Dermis blood vessel endothelial cell (primary cell): ENCODE results near the gene MYMK. TPM values are rescaled to one million over a fixed set of nuclear protein-coding genes. Genes with fewer than 3 reads are reported as not detected.

Experiments
- DNase-seq: peaks from one replicate; pipeline ENCODE4 v3.0.0; 2010
- total RNA-seq: library from RNA; depleted of rRNA; stranded (reverse); fragments of >200 nt; gene quantifications from 2 replicates; pipeline ENCODE4 v1.2.3, GENCODE V29; 2014

The MYMK gene
- total RNA-seq, 1 donor from 2014 or later, result not detected

DNA sequence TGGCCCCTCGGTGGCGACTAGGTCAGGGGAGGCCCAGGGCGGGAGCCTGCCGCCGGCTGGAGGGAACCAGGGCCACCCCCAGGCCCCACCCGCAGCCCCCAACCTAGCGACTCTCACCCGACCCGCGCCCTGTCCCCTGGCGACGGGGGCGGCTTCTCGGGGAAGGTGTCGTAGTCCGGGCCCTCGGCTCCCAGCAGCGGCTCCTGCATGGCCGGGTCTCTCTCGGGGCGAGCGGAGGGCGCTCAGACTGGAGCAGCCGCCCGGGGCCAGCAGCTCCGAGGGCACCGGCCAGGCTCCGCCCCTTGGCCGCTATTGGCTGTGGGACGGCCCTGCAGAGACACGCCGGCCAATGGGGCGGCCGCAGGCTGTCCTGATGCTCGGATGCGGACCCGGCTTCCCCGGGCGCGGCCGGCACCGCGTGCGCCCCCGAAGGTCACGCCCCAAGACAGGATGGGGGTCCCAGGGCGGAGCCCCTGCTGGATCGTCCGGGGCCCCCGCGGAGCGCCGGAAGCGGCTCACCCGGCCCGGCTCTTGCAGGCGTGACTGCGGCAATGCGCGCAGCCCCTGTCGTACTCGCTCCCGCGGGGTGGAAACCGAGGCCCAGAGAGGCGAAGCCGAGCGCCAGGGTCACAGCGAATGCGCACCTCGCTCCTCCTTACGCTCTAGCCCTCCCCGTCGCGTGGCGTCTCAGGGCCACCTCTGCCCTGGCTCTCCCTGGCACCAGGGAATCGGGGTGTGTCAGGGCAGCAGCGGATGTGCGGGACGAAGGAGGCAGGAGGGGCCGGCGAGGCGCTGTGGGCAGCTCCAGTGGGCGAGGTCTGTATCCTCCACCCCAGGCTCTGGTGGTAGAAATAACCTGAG lies 45.7 kb downstream of the MYMK start, which contains the start of gene SLC2A6:
Gene SLC2A6, minus strand, starts transcription at position 249 of the 861 bp plus-strand sequence. Its CDS starts 40 bp downstream, at position 209.
- DNase-seq, result peak; percentile 84

DNA sequence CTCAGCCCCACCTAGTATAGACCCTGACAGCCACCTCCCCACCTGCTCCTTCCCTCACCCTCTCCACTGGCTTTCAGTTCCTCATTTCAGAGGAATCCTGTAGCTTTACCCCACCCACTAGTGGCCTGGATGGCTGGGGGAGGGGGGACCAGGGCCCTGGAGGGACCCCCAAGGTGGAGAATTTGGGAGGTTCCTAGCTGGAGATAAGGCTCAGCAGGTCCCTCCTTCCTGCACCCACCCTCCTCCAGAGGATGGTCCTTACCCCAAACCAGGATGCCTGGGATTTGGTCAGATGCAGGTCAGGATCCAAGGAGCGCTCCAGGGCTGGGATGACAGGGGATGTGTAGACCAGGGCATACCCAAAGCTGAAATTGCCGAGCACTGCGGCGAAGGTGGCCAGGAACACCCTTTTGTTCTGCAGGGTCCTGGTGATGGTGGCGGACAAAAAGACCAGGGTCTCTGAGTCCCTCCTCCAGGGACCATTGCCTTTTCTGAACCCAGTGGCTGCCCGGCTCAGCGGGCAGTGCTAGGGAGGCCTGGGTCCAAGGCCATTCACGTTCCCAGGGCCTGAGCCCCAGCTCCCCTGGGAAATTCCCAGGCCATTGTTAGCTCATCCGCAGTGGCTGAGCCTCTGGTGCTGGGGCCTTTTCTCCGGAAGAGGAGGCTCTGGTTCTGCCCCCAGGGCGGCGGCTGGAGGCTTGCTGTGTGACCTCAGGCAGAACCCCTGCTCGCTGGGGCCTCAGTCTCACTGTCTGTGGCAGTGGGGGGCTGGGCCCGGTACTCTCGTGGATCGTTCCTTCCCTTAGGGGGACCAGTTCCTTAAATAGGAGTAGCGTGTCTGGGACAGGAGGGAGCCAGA lies 46.5 kb downstream of the MYMK start:
- peak; percentile 67 for DNase-seq

DNA sequence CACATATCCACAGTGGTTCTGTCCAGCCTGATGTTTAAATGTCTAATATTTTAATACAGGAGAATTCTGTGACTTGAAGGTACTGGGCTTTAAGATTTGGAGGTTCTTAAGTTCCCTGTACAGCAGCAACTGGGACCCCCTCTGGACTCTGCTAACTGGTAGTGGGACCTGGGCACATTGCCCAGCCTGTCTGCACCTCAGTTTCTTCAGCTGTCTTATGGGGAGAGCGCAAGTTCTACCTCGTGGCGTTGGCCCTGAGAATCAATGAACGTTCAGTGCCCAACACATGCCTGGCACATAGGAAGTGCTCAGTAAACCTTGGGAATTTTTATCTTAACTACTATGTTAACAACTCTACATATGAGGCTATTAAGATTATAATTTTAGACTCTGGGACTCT lies 47.3 kb downstream of the MYMK start:
- DNase-seq, result no peak

DNA sequence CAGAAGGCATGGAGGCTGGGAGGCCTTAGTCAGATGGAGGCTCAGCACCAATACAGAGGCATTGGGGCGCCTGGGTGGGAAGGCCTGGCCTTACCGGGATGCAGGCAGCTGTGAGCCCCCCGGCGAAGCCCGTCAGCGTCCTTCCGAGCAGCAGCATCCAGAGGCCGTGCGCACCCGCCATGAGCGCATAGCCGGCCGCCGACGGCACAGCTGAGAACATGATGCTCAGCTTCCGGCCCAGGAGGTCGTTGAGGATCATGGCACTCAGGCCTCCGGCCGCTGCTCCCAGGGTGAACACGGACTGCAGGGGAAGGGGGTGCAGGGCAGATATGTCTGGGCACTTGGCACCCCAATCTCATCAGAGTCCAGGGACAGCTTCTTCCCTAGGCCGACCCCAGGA lies 47.8 kb downstream of the MYMK start:
- DNase-seq, result no peak

DNA sequence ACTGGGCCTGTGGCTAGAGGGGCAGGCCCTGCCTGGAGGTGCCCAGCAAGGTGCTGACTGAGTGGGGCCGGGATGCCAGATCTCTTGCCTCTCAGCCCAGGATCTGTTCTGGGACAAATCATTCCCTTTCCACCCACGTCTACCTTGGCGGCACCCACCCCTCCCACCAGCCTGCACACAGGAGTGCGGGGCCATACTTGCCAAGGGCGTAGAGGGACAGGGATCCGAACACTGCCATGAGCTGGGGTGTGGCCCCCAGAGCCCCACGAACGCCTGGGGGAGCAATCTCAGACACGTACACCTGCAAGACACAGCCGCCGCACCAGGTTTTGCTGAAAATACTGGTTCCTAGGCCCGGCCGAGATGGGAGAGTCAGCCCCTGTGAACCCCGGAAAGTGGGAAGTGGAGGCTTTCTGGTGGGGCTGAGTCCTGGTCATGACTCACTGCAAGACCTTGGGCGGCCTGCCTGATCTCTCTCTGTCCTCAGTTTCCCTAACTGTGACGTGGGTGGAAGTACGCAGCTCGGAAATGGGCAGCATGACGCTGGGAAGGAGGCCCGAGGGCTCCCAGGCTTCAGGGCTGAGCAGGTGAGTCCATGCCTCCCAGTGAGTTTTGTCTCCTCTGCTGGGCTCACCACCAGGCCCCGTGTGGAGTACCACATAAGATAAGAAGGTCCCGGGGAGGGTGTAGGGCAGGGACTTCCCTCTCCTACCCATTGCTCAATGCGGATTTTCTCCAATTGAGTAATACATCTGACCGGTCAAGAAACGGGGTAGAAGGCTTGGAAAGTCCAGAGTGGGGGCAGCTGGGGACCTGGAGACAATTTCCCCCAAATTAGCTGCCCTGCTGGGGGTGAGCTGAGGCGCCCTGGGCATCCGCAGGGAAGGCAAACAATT lies 48.5 kb downstream of the MYMK start:
- no peak for DNase-seq

DNA sequence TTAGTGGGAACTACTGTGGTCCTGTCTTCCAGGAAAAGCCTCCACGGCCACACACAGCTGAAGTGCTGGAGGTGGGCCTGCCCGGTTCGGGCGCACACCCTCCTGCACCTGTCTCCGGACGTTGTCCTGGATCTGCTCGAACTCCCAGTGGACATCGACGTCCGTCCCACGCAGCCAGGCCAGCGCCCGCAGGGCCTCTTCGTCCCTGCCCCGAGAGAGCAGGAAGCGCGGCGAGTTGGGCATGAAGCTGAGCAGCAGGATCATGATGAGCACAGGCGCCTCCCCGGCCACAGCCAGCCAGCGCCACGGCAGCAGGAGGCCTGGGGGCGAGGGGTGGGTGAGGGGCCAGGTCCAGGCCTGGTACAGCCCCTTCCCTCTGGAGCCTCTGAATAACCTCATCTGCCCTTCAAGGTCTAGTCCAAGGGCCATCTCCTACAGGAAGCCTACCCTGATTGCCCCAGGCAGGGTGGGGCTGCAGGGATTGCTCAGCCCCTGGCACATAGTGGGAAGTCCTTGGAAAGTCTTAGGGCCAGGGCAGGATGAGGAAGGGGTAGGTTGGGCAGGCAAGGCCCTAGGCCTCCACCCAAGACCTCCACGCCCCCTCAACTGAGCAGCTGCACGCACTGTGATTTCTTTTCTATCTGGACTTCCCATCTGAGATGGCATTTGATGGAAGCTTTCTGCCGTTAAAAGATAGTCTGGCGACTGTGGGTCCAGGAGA lies 49.3 kb downstream of the MYMK start:
- no peak for DNase-seq

DNA sequence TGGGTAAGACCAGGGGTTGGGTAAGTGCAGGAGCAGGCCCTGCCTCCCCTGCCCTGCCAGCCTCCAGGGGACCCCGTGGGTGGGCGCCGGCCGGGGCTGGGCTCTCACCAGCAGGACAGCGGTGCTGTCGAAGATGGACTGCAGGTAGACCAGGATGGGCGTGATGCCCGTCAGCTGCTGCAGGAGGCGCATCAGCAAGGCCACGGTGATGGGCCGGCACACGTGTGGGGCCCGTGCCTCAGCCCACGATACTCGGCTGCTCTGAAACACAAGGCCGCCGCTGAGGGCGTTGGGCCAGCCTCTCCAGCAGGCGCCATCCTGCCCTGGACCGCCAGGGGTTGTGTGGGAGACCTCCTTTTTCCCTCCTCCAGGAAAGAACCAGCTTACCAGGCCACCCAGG lies 49.9 kb downstream of the MYMK start:
- no peak for DNase-seq

DNA sequence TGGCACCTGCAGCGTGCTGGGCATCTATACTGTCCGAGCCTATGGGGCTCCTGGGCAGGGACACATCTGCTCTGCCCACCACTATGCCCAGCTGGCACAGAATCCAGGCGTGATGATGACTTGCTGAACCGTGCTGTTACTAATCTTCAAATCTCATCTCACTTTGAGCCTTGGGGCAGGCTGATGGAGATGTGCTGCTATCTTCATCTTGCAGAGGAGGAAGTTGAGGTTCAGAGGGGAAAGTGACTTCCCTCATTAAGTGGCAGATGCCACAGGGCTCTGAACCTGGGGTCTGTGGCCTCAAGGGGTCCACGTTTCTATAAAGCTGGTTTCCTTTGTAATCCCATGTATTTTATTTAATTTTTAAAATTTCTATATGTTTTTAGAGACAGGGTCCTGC lies 50.5 kb downstream of the MYMK start:
- no peak for DNase-seq

DNA sequence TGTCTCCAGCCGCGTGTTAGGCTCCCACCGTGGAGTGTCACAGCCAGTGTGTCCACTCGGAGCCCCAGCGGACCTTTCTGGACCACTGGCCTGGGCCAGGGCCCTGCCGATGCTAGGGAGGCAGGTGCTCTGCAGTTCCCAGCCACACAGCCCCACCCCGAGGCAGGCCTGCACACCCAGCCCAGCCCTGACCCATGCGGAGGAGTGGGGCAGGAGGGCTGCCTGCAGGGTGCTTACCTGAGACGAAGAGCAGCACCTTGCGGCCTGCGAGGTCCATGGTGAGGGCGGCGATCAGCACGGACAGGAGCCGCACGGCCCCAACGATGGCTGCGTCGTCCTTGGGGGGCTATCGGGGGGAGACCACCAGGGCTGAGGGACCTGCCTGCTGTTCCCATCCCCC lies 51.0 kb downstream of the MYMK start:
- DNase-seq, result no peak

DNA sequence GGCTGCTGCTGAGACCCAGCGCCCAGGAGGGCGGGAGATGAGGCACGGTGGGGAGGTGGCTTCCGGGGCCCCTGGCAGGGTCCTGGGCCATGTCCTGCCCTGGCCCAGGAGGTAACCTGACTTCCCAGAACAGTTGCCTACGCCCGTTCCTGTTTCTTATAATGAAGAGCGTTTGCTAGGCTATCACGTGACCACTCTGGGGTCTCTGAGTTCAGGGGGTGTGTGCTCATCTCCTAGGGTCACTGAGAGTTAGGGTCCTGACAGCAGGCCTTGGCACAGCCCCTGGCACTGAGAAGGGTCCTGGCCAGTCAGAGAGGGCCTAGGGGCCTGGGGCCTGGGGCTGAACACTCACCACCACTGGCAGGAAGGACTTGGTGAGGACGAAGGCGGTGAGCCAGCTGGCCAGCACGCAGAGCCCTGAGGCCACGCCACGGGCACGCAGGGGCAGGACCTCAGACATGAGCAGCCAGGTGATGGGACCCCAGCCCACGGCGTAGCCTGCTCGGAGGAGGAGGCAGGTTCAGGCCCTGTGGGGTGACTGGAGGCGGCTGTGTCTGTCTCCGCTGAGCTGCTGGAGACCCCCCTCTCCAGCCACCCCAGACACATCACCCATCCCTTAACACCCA lies 51.9 kb downstream of the MYMK start:
- DNase-seq, result no peak

DNA sequence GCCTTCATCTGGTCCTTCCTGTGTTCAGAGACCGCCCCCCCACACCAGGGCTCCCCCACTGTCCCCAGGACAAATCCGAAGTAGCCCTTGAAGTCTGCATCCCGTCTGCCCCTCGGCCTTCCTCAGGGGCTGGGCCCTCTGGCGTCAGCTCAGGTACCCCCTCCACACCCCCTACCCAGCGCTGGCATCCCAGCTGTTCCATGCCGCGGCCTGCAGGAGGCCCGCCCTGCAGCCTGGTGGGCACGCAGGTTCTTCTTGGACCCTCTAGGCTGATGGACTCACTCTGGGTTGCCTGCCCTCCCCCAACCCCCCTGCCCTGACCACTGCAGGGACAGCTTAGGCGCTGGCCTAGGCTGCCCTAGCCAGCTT lies 52.5 kb downstream of the MYMK start:
- DNase-seq, result no peak

DNA sequence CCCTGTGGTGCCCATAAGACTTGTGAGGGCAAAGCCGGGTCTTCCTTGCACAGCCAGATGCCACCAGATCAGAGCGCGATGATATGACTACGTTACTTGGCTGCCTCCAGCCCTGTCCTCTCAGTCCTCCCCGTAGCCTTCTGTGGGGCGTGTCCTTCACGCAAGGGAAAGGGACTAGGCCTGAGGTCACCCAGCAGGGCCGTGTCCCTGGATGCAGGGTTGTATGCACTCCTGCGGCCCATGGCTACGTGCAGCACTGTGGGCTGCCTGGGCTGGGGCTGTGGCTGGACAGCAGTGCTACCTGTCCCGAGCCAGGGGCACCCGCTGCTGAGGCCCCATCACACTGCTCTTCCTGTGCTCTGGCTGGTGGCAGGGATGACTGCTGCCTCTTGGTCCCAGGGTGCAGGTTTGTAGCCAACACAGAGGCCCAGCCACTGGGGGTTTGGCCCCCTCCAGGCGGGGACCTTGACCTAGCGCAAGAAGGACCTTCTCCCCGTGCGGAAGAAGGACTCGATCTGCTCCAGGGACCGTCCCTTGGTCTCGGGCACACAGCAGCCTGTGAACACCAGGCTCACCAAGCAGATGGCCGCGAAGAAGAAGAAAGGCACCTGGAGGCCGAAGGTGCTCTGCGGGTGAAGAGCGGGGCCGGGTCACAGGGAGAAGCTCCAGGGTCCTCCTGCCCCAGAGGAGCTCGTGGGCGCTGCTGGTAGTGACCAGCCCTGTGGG lies 53.0 kb downstream of the MYMK start:
- no peak for DNase-seq

DNA sequence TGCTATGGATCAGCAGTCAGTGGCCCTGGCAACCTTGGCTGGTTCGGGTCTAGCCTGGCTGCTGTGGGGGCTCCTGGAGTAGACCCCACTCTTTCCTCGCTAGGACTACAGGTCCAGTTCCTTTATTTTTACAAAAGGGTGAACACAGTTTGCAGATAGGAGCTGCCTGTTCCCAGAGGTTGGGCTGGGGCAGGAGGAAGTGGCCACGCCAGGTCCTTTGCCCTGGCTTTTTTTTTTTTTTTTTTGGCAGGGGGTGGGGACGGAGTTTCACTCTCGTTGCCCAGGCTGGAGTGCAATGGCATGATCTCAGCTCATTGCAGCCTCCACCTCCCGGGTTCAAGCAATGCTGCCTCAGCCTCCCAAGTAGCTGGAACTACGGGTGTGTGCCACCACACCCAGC lies 53.8 kb downstream of the MYMK start:
- no peak for DNase-seq

DNA sequence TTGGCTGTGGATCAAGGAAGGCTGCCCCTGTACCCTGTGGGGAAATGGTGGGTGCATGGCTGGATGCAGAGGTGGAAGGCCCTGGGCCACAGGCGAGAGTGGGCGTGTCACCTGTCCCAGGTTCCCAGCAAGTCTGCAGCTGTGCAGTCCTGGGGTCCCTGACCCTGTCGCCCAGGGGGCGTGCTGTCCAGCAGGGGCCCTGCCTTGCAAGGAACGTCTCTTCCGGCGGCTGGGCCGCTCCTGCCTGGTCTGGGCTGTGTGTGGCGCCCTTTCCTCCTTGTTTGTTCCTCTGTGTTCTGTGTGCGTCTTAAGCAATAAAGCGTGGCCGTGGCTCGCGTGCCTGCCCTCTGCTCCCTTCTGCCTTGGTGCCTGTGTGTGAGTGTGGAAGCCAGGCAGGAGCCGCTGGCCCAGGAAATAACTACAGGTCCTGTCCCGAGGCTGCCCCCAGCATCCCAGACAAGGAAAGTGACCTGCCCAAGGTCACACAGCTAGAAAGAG lies 54.3 kb downstream of the MYMK start:
- DNase-seq, result no peak

DNA sequence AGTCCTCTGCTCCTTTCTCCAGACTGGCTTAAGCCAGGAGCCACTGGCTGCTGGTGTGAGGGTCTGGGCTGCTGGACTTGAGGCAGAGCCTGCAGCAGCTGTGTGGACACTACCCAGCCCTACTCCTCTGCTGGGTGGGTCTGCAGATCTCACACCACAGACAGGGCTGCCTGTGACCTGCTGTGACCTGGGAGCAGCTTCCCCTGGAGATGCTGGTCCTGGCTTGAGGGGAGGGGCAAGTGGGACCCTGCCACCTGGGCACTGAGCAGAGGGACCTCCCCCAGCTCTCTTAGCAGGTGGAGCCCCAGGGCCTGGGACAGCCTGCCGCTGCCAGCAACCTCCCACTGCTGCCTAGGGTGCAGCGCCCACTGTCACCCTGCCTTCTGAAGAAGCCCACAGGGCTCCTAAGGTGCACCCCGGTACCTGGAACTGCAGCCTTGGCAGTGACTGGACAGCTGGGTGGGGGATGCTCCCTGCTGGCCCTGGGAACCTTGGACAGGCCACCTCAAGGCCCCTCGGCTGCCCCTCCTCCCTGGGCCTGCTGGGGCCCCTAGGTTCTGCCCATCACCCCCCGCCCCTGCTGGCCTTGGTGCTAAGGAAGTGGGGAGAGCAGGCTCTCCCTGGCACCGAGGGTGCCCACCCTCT lies 55.9 kb downstream of the MYMK start:
- no peak for DNase-seq

DNA sequence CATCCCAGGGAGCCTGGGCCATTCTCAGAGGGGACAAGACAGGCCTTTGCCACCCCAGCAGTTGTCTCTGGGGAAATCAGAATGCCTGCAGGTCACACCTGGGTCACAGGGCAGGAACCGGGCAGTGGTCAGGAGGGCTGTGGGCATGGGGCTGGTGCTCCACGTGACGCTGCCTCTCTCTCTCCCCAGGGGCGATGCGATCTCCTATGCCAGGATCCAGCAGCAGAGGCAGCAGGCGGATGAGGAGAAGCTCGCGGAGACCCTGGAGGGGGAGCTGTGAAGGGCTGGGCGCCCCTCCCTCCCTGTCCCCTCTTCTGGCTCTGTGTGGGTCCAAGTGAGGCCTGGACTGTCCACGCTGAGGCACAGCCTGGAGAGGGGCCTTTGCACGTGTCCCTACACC lies 56.4 kb downstream of the MYMK start:
- no peak for DNase-seq

DNA sequence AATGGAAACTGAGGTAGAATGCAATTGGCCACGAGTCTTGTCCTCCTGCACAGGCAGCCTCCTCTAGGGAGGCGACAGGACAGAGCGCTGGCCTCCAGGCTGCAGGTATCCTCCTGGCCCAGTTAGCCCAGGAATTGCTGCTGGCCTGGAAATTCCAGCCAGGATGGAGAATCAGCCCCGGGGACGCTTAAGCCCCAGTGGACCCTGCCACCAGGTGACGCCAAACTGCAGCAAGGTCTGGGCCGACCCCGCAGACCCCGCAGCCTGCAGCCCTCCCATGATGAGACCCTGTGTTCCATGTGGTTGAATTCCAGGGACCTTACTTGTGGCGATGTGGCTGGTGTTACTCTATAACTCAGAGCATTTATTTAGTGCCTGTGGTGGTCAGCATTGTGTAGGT lies 57.7 kb downstream of the MYMK start:
- DNase-seq, result no peak

DNA sequence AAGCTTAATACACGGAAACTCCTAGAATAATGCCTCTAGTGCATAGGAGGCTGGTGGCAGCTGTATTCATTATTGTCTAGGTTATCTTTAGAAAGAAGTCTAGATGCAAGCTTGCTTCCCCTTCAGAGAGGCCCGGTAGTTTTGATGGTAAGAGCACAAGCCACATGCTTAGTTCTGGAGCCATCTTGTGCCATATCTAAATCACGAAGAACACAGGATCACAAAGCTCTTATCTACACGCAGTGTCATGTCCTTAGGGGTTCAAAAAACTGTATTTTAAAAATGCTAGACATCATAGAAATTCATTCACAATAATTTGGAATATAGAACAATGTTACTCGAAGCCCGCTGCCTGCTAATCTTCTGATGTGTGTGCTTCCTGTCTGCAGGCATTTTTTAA lies 58.8 kb downstream of the MYMK start:
- DNase-seq, result no peak

DNA sequence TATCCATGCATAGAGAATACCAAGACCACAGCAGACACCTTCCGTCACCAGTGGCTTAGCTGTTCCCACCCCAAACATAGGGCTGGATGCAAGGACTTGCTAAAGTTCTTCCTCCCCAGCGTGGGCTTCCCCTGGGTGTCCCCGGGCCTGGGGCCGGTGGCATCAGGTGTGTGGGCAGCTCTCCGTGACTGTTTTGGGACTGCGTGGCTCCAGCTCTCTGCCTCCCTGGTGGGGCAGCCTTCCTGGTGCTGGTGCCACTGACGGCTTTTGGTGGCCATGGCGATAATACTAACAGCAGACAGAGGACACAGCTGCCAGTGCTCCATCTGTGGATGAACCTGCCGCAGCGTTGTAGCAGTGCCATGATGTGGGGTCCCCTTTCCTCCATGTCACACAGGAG lies 60.1 kb downstream of the MYMK start:
- DNase-seq, result no peak
